Adipocyte (in vitro differentiated cells): ENCODE measurements around the gene DHX9.

ENCODE experiments used
- DNase-seq: peaks from one replicate; pipeline ENCODE4 v3.0.0-alpha.2; 2015; ENCODE audit warnings: low read depth
- H3K27me3 ChIP-seq: replicated peaks from 2 replicates; pipeline ENCODE4 v1.7.0; 2013; ENCODE audit warnings: mild to moderate bottlenecking, low read length, moderate library complexity; ENCODE audit not compliant: control insufficient read depth, insufficient read depth
- H3K36me3 ChIP-seq: 2 replicates; pipeline ENCODE4 v1.7.0; 2013; ENCODE audit warnings: low read length, mild to moderate bottlenecking, moderate library complexity; ENCODE audit not compliant: control insufficient read depth, insufficient read depth, severe bottlenecking
- H3K4me1 ChIP-seq: 2 replicates; pipeline ENCODE4 v1.7.0; 2013; ENCODE audit warnings: mild to moderate bottlenecking, low read length, moderate library complexity; ENCODE audit not compliant: control insufficient read depth, insufficient read depth
- H3K4me3 ChIP-seq: 2 replicates; pipeline ENCODE4 v1.7.0; 2013; ENCODE audit warnings: mild to moderate bottlenecking, low read length, moderate library complexity
- H3K9ac ChIP-seq: 2 replicates; pipeline ENCODE4 v1.7.0; 2013; ENCODE audit warnings: mild to moderate bottlenecking, low read length, moderate library complexity
- H3K9me3 ChIP-seq: 2 replicates; pipeline ENCODE4 v1.7.0; 2013; ENCODE audit warnings: mild to moderate bottlenecking, low read length, moderate library complexity; ENCODE audit not compliant: control insufficient read depth

The DHX9 gene

GRCh38 chr1:182867861-182868260, 28.7 kb downstream of the DHX9 start:
- H3K9ac ChIP-seq, result no peak overlapping the region
- peaks cover 7% of the 10 kb centered on the region for H3K4me1 ChIP-seq
- no peaks in the 10 kb centered on the region for H3K9me3 ChIP-seq
- DNase-seq, result no peak
- no peak overlapping the region for H3K4me3 ChIP-seq
- H3K36me3 ChIP-seq, result peaks cover 100% of the 10 kb centered on the region
- H3K27me3 ChIP-seq, result no peaks in the 10 kb centered on the region

DNA sequence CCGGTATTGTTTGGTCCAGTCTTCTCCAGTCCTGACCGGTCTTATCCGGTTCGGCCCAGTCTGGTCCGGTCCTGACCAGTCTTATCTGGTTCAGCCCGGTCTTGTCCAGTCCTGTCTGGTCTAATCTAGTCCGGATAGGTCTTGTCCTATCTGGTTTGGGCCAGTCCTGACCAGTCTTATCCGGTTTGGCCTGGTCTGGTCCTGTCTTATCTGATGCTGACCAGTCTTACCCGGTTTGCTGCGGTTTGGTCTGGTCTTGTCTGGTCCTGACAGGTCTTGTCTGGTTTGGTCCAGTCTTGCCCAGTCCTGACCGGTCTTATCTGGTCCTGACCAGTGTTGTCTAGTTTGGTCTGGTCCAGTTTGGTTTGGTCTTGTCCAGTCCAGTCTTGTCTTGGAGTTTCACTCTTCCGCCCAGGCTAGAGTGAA, 30.1 kb downstream of the DHX9 start:
- DNase-seq, result no peak
- no peaks in the 10 kb centered on the region for H3K27me3 ChIP-seq
- H3K36me3 ChIP-seq, result peaks cover 100% of the 10 kb centered on the region
- H3K4me3 ChIP-seq, result no peak overlapping the region
- H3K4me1 ChIP-seq, result peaks cover 7% of the 10 kb centered on the region
- no peaks in the 10 kb centered on the region for H3K9me3 ChIP-seq
- no peak overlapping the region for H3K9ac ChIP-seq

- Histone ChIP-seq H3K9ac (no peak overlapping the region), H3K4me1 (no peaks in the 10 kb centered on the region), H3K27me3 (no peaks in the 10 kb centered on the region), H3K4me3 (no peak overlapping the region), H3K36me3 (peaks cover 100% of the 10 kb centered on the region), H3K9me3 (no peaks in the 10 kb centered on the region)
- no peak for DNase-seq
These were observed 33.7 kb downstream of the DHX9 start for GRCh38 chr1:182872881-182873280.

GRCh38 chr1:182875889-182876288, 36.7 kb downstream of the DHX9 start:
- Histone ChIP-seq H3K9me3 (no peaks in the 10 kb centered on the region), H3K4me1 (no peaks in the 10 kb centered on the region), H3K36me3 (peaks cover 100% of the 10 kb centered on the region), H3K27me3 (no peaks in the 10 kb centered on the region), H3K4me3 (no peak overlapping the region), H3K9ac (no peak overlapping the region)
- no peak for DNase-seq

DNA sequence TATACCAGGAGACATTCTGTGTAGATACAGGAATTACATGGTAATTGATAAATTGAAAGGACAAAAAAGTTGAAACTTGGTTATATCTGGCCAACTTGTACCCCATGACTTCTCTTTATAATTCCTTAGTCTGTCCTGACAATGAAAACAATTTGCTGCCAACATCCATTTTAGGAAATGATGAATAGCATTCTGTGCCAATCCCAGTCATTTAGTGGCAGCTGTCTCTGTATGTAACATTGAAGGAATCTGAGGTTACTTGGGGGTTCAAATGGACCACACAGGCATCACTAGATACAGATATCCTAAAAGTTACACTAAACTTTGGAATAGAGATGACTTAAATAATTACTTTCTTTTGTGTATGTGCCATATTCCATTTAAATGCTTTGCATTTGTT, 38.2 kb downstream of the DHX9 start:
- Histone ChIP-seq H3K9me3 (no peaks in the 10 kb centered on the region), H3K4me3 (no peak overlapping the region), H3K9ac (no peak overlapping the region), H3K27me3 (no peaks in the 10 kb centered on the region), H3K36me3 (peaks cover 100% of the 10 kb centered on the region), H3K4me1 (no peaks in the 10 kb centered on the region)
- no peak for DNase-seq

- peaks cover 98% of the 10 kb centered on the region for H3K36me3 ChIP-seq
These were observed 38.7 kb downstream of the DHX9 start for GRCh38 chr1:182877842-182878241.

GRCh38 chr1:182884872-182885271, 45.7 kb downstream of the DHX9 start:
- Histone ChIP-seq H3K36me3 (peaks cover 93% of the 10 kb centered on the region), H3K27me3 (no peaks in the 10 kb centered on the region)

More at GRCh38 chr1:182877842-182878241, 38.7 kb downstream of the DHX9 start:
- Histone ChIP-seq H3K9ac (no peak overlapping the region), H3K4me3 (no peak overlapping the region), H3K9me3 (no peaks in the 10 kb centered on the region), H3K4me1 (no peaks in the 10 kb centered on the region), H3K27me3 (no peaks in the 10 kb centered on the region)
- DNase-seq, result no peak

DNA sequence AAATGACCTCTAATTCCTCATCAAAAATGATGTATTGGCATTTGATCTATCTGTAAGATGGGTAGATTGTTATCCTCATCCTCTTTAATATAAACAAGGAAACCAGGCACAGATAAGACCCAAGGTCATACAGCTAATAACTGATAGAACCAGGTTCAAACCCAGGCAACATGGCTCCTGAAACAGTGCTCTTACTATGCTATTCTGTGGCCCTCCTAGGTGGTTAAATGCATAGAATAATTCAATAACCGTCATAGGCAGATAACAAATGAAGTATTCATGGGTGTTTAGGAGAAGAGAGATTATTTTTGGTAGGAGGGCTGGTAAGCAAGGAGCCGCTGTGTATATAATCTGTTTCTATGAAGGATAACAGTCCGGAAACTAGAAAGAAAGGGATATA, 46.4 kb downstream of the DHX9 start:
- peaks cover 86% of the 10 kb centered on the region for H3K36me3 ChIP-seq
- no peaks in the 10 kb centered on the region for H3K27me3 ChIP-seq
- H3K4me3 ChIP-seq, result no peak overlapping the region
- DNase-seq, result no peak
- no peaks in the 10 kb centered on the region for H3K9me3 ChIP-seq
- H3K9ac ChIP-seq, result no peak overlapping the region
- H3K4me1 ChIP-seq, result peaks cover 11% of the 10 kb centered on the region

More at GRCh38 chr1:182884872-182885271, 45.7 kb downstream of the DHX9 start:
- Histone ChIP-seq H3K4me1 (peaks cover 11% of the 10 kb centered on the region), H3K9ac (no peak overlapping the region), H3K9me3 (no peaks in the 10 kb centered on the region), H3K4me3 (no peak overlapping the region)
- no peak for DNase-seq

DNA sequence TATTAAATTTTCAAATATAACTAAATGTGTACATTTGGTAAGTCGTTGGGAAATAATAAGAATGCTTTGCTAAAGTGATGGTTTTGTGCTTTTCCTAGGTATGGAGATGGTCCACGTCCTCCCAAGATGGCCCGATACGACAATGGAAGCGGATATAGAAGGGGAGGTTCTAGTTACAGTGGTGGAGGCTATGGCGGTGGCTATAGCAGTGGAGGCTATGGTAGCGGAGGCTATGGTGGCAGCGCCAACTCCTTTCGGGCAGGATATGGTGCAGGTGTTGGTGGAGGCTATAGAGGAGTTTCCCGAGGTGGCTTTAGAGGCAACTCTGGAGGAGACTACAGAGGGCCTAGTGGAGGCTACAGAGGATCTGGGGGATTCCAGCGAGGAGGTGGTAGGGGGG, 47.8 kb downstream of the DHX9 start:
- no peaks in the 10 kb centered on the region for H3K9me3 ChIP-seq
- peaks cover 72% of the 10 kb centered on the region for H3K36me3 ChIP-seq
- DNase-seq, result no peak
- no peak overlapping the region for H3K9ac ChIP-seq
- no peaks in the 10 kb centered on the region for H3K27me3 ChIP-seq
- peaks cover 11% of the 10 kb centered on the region for H3K4me1 ChIP-seq
- no peak overlapping the region for H3K4me3 ChIP-seq

- peaks cover 55% of the 10 kb centered on the region for H3K36me3 ChIP-seq
- peak; percentile 41 for DNase-seq
These were observed 49.8 kb downstream of the DHX9 start for GRCh38 chr1:182888736-182889531.

DNA sequence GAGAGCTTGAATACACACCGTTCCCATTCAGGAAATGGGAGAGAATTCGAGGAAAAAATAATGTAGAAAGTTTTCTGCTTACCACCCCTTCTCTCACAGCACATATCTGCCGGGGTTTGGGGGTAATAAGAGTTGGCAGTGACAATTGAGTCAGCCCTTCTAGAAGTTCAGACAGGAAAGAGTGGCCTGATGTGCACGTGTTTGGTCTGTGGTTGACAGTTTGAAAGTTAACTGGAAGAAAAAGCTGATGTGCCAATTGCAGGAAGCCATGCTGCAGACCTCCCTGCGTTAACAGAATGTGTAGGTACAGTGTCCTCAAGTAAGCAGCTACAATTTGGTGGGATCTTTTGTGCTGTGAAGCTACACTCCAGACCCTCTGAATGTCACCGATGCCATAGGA, 50.9 kb downstream of the DHX9 start:
- Histone ChIP-seq H3K4me3 (no peak overlapping the region), H3K4me1 (peaks cover 11% of the 10 kb centered on the region), H3K27me3 (no peaks in the 10 kb centered on the region), H3K9ac (no peak overlapping the region), H3K9me3 (peaks cover 7% of the 10 kb centered on the region), H3K36me3 (peaks cover 44% of the 10 kb centered on the region)
- DNase-seq, result no peak

More at GRCh38 chr1:182888736-182889531, 49.8 kb downstream of the DHX9 start:
- H3K9me3 ChIP-seq, result peaks cover under 1% of the 10 kb centered on the region
- no peak overlapping the region for H3K9ac ChIP-seq
- H3K4me1 ChIP-seq, result peaks cover 11% of the 10 kb centered on the region
- no peaks in the 10 kb centered on the region for H3K27me3 ChIP-seq
- H3K4me3 ChIP-seq, result no peak overlapping the region
